Fibroblast of lung (primary cell): ENCODE results near the gene FMNL3. TPM values are rescaled to one million over a fixed set of nuclear protein-coding genes. Genes with fewer than 3 reads are reported as not detected.

ENCODE experiments used
- DNase-seq, 2 donors: peaks; one replicate each; pipeline versions ENCODE4 v3.0.0 to v3.0.0-alpha.2; 2010; ENCODE audit warnings: low read depth in 2 of 2
- H2AFZ ChIP-seq: 2 replicates; pipeline ENCODE4 v1.5.1; 2012; ENCODE audit warnings: low read length, control low read depth, inconsistent platforms
- H3K27ac ChIP-seq: 2 replicates; pipeline ENCODE4 v1.5.1; 2011; ENCODE audit warnings: low read length, control low read depth; ENCODE audit not compliant: insufficient read depth
- H3K27me3 ChIP-seq: 2 replicates; pipeline ENCODE4 v1.5.1; 2011; ENCODE audit warnings: mild to moderate bottlenecking, low read length; ENCODE audit not compliant: control insufficient read depth, insufficient read depth
- H3K36me3 ChIP-seq: 2 replicates; pipeline ENCODE4 v1.5.1; 2011; ENCODE audit warnings: low read length; ENCODE audit not compliant: control insufficient read depth, insufficient read depth
- H3K4me1 ChIP-seq: 2 replicates; pipeline ENCODE4 v1.5.1; 2011; ENCODE audit warnings: low read length; ENCODE audit not compliant: control insufficient read depth, insufficient read depth; ENCODE audit errors: extremely low read depth
- H3K4me2 ChIP-seq: 2 replicates; pipeline ENCODE4 v1.5.1; 2011; ENCODE audit warnings: low read length, control low read depth; ENCODE audit not compliant: insufficient read depth; ENCODE audit errors: extremely low read depth
- H3K4me3 ChIP-seq, 4 experiments: fragments of 200-600 bp in 1 of 4; sonication (generic) in 1 of 4; replicated peaks in 1 of 4; 2 replicates each; pipeline ENCODE4 v1.5.1; 2011 to 2016; ENCODE audit warnings: low read length in 4 of 4, low read depth in 3 of 4, mild to moderate bottlenecking in 3 of 4, control low read depth in 2 of 4, inconsistent platforms in 1 of 4, mixed read lengths in 1 of 4; ENCODE audit not compliant: insufficient read depth in 1 of 4; ENCODE audit errors: control extremely low read depth in 1 of 4
- H3K79me2 ChIP-seq: 2 replicates; pipeline ENCODE4 v1.5.1; 2012; ENCODE audit warnings: mild to moderate bottlenecking, low read length, inconsistent platforms; ENCODE audit not compliant: control insufficient read depth, insufficient read depth
- H3K9ac ChIP-seq: 2 replicates; pipeline ENCODE4 v1.5.1; 2011; ENCODE audit warnings: mild to moderate bottlenecking, low read length, control low read depth; ENCODE audit not compliant: insufficient read depth
- H3K9me3 ChIP-seq: 2 replicates; pipeline ENCODE4 v1.5.1; 2012; ENCODE audit warnings: low read depth, low read length; ENCODE audit not compliant: control insufficient read depth, insufficient read depth
- H4K20me1 ChIP-seq: 2 replicates; pipeline ENCODE4 v1.5.1; 2011; ENCODE audit warnings: low read length; ENCODE audit not compliant: control insufficient read depth, insufficient read depth; ENCODE audit errors: extremely low read depth
- EZH2 ChIP-seq: IDR thresholded peaks from 2 replicates; pipeline ENCODE4 v1.5.1; 2012; ENCODE audit warnings: low read length, control low read depth, mild to moderate bottlenecking; ENCODE audit errors: missing control alignments
- polyA plus RNA-seq, 2 donors: library from polyadenylated mRNA; depleted of rRNA in 1 of 2; stranded (reverse) in 1 of 2; unstranded in 1 of 2; fragments of >200 nt; gene quantifications; 2 replicates each; pipeline ENCODE4 v1.2.1, GENCODE V29; 2011 to 2012; ENCODE audit warnings: missing spikeins in 1 of 2
- total RNA-seq: library from RNA; depleted of rRNA; stranded (reverse); fragments of >200 nt; gene quantifications from 2 replicates; pipeline ENCODE4 v1.2.1, GENCODE V29; 2014
- TF ChIP-seq, protein P1 (sequence below), 2 donors: IDR thresholded peaks in 1 of 2; conservative IDR thresholded peaks in 1 of 2; 1 replicate in 1 of 2; 2 replicates in 1 of 2; pipeline ENCODE4 v1.5.1; 2011 to 2012; ENCODE audit warnings: low read length in 2 of 2, control low read depth in 1 of 2, inconsistent platforms in 1 of 2, low read depth in 1 of 2, mild to moderate bottlenecking in 1 of 2

Gene FMNL3
- total and polyA plus RNA-seq, 2 donors (not counting 1 experiment from before 2014, with no cell fraction given), result 15.0 to 22.5 TPM

DNA sequence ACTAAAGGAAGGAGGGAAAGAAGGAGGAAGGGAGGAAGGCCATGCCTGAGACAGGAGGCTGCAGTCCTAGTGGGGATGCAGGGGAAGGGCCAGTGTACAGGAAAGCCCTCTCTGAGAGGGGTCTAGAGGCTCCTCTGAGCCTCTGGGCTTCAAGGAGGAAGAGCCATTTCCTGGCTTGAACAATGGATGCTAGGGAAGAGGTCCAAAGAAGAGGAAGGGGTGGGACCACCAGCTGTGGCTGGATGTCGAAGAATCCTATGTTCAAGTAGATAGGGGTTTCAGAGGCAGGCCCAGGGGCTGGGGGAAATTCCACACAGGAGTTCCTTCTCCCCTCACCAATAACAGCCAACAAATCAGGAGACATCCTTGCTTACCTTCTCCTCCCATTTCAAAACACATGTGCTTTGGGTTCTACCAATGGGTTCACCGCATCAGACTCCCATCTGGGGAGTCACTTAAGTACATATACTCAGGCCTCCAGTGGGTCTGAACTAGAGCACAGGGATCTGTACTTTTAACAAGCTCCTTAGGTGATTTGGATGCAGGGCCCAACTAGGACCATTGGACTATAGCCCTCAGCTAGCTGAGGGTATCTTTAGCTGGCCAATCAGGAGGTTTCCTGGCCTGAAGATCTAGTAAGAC, 51.5 kb downstream of the FMNL3 start:
- H3K27me3 ChIP-seq, result no peaks in the 10 kb centered on the region
- peaks cover 11% of the 10 kb centered on the region for H3K36me3 ChIP-seq
- H3K27ac ChIP-seq, result no peak overlapping the region
- H3K4me2 ChIP-seq, result no peak overlapping the region
- H3K9me3 ChIP-seq, result no peaks in the 10 kb centered on the region
- H3K4me1 ChIP-seq, result no peaks in the 10 kb centered on the region
- H3K9ac ChIP-seq, result no peak overlapping the region
- H4K20me1 ChIP-seq, result no peaks in the 10 kb centered on the region
- H3K4me3 ChIP-seq, result no peak overlapping the region
- no peaks in the 10 kb centered on the region for H3K79me2 ChIP-seq
- no peak overlapping the region for H2AFZ ChIP-seq
- TF ChIP-seq, protein P1, sequence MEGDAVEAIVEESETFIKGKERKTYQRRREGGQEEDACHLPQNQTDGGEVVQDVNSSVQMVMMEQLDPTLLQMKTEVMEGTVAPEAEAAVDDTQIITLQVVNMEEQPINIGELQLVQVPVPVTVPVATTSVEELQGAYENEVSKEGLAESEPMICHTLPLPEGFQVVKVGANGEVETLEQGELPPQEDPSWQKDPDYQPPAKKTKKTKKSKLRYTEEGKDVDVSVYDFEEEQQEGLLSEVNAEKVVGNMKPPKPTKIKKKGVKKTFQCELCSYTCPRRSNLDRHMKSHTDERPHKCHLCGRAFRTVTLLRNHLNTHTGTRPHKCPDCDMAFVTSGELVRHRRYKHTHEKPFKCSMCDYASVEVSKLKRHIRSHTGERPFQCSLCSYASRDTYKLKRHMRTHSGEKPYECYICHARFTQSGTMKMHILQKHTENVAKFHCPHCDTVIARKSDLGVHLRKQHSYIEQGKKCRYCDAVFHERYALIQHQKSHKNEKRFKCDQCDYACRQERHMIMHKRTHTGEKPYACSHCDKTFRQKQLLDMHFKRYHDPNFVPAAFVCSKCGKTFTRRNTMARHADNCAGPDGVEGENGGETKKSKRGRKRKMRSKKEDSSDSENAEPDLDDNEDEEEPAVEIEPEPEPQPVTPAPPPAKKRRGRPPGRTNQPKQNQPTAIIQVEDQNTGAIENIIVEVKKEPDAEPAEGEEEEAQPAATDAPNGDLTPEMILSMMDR (conservative IDR thresholded peaks at IDR 0.05 in 1 of 2, IDR thresholded peaks at IDR 0.05 in 1 of 2; ENCODE audit: low read depth in 1 of 2, low read length in 2 of 2), result no peak
- no peak for TF ChIP-seq EZH2
- DNase-seq, result no peak

DNA sequence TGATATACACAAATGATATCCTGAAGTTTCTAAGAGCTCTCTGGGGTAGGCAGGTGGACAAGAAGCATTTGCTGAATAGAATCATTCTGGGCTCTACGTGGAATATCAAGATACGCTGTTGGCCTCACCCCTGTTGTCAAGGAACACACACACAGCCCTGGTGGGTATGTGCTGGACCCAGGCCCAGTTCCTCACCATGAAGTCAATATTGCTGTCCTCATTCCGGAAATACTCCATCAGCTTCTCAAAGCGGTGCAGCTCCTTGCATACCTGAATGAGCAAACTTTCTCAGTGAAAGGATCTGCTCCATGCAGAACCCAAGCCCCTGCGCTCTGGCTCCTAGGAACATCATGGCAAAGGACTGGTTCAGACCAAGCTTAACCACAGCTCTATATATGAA, 52.5 kb downstream of the FMNL3 start:
- no peaks in the 10 kb centered on the region for H3K27me3 ChIP-seq
- H3K27ac ChIP-seq, result no peak overlapping the region
- no peak overlapping the region for H3K9ac ChIP-seq
- no peaks in the 10 kb centered on the region for H3K79me2 ChIP-seq
- H3K4me3 ChIP-seq, result no peak overlapping the region
- no peaks in the 10 kb centered on the region for H4K20me1 ChIP-seq
- H3K9me3 ChIP-seq, result no peaks in the 10 kb centered on the region
- peaks cover 9% of the 10 kb centered on the region for H3K36me3 ChIP-seq
- TF ChIP-seq EZH2, result no peak
- TF ChIP-seq, protein P1 (conservative IDR thresholded peaks at IDR 0.05 in 1 of 2, IDR thresholded peaks at IDR 0.05 in 1 of 2; ENCODE audit: low read depth in 1 of 2, low read length in 2 of 2), result no peak
- H2AFZ ChIP-seq, result no peak overlapping the region
- no peaks in the 10 kb centered on the region for H3K4me1 ChIP-seq
- DNase-seq, result no peak
- H3K4me2 ChIP-seq, result no peak overlapping the region

DNA sequence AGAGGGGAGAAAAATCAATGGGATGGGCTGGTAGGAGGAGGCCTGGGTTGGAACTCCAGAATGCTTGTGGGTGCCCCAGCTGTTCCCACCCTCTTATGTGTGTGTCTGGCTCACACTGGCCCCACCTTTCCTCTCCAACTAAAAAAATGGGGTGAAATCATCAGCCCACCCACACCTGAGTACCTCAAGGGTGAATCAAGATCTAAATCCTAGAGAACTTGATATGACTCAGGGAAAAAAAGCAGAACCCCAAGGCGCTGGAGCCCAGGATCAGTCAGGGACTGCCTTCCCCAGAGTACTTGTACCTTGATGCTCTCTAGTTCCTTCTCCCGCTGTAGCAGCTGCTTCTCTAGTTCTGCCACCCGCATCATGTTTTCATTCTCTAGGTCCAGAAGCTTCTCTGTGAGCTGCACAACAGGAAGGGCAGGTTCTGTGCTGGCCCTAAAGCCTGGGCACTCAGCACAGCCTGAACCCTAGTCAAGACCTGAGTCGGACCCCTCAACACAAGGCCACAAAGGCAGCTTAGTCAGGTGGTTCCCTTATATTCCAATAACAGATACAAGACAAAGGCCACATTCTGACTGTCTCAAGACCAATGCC, 54.2 kb downstream of the FMNL3 start:
- Histone ChIP-seq H3K4me3 (no peak overlapping the region), H3K4me2 (no peak overlapping the region), H3K9ac (no peak overlapping the region), H3K79me2 (no peaks in the 10 kb centered on the region), H3K4me1 (no peaks in the 10 kb centered on the region), H2AFZ (no peak overlapping the region), H3K27me3 (no peaks in the 10 kb centered on the region), H3K9me3 (no peaks in the 10 kb centered on the region), H4K20me1 (no peaks in the 10 kb centered on the region), H3K27ac (no peak overlapping the region), H3K36me3 (peaks cover 9% of the 10 kb centered on the region)
- TF ChIP-seq, protein P1 (conservative IDR thresholded peaks at IDR 0.05 in 1 of 2, IDR thresholded peaks at IDR 0.05 in 1 of 2; ENCODE audit: low read depth in 1 of 2, low read length in 2 of 2), result no peak
- no peak for TF ChIP-seq EZH2
- DNase-seq, result no peak
